Stimulated activated CD8-positive, alpha-beta memory T cell treated with anti-CD3 and anti-CD28 coated beads, Interleukin-4, amount 100 ng/mL, for 1 hour (primary cell): ENCODE results near the gene KLRK1.
"Not testable (repeated sequence)": the region's sequence is repeated elsewhere in the genome, so short reads cannot be mapped to it uniquely, and the experiment has no call there.

Experiments
- DNase-seq, 2 donors: peaks; one replicate each; pipeline ENCODE4 v3.0.0-alpha.2; 2020; ENCODE audit warnings: low read depth in 2 of 2, low spot score in 1 of 2

Gene KLRK1

DNA sequence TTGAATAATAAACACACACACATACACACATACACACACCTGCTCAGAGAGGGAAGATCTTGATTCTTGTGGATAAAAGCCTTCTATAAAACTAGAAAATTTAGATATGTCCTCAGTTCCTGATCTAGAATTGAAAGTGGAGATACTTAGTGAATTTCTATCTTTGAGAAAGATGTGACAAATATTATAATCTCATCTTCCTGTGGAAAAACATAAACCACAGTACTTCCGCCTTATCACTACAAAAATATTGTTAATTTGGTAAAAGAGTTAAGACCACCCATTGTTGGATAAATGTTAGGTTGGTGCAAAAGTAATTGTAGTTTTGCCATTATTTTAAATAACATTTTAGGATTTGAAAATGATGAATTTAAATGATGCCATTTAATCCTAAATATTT, at the start of gene KLRK1:
TSS of gene KLRK1 (minus strand) at position 138 of the 400 bp plus-strand sequence. CDS start 1,231 bp downstream, outside the sequence.
- no peak for DNase-seq

DNA sequence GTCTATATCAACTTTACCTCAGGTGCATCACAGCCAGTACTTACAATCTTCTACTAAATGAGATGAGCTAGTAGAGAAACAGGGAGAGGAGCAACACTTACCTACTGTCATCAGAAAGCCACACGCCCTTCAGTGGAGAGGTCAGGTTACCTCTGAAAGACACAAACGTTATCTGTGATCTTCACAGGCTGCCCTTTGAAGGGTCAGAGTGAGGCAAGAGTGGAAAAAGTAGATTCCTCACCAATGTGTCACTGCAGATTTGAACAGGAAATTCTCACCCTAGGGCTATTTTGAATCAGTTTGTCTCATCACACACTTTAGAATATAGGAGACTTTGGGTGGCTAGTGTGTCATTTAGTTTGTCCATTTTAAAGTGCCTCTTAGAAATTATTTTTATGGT, 47.8 kb upstream of the KLRK1 start:
- not testable (repeated sequence) for DNase-seq

DNA sequence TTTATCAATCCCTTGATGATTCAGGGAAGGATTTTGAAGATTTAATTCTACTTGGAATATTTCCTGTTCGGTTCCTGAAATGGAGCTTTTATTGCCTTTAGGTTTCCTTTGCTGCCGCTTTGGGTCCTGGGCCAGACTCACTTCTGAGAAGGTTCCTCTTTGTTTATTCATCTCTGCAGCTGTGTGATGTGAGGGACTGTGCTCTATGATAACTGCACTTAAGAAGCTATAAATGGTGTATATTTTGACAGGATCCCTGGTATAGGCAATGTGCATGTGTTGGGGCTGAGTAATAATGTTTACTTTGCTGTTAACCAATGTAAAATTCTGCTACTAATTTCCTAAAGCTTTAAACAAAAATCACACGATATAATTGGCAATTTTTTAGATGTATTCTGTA, 46.0 kb upstream of the KLRK1 start, which contains the start of gene KLRC2:
TSS of gene KLRC2 (minus strand) at position 195 of the 400 bp plus-strand sequence. CDS start at position 171, 24 bp downstream.
- DNase-seq, result not testable (repeated sequence)

DNA sequence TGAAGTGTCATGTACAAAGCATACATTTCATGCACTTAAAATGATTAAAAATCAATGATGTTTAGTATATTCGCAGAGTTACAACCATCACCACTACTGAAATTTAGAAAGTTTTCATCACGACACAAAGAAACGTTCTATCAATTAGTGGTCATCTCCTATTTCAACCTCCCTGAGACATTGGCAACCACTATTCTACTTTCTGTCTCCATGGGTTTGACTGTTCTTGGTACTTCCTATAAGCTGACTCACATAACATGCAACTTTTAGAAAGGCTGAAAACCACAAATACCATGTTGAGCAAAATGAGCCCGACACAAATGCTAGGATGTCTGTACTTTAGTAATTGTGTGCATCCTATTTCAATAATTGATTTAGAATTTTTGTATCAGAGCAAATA, 40.8 kb upstream of the KLRK1 start:
- DNase-seq, result not testable (repeated sequence)

DNA sequence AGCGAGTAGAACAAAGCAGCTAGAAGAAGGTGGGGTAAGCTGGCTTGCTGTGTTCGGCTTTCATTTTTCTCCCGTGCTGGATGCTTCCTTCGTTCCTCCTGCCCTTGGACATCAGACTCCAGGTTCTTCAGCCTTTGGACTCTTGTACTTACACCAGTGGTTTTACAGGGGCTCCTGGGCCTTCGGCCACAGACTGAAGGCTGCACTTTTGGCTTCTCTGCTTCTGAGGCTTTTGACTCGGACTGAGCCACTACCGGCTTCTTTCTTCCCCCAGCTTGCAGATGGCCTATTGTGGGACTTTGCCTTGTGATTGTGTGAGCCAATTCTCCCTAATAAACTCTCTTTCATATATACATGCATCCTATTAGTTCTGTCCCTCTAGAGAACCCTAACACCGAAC, 36.1 kb upstream of the KLRK1 start:
- not testable (repeated sequence) for DNase-seq

DNA sequence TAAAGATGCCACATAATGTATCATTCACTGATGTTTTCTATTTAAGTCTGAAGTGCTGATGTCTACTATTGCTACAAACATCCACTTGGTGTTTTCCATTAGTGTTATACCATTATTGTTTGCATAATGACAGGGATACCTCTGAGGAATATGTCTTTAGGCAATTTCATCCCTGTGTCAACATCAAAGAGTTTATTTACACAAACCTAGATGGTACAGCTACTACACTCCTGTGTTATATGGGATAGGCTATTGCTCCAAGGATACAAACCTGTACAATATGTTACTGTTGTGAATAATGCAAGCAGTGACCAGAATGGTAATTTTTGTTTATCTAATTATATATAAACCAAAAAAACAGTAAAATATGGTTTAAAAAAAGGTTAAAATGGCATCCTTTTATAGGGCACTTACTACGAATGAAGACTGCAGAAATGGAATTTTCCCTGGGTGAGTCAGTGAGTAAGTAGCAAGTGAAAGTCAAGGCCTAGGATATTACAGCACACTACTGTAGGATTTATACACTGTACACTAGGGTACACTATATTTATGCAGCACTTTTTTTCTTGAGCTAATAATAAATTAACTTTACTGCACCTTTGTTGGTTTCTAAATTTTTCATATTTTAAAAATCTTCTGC, 34.5 kb upstream of the KLRK1 start:
- DNase-seq, result not testable (repeated sequence)

DNA sequence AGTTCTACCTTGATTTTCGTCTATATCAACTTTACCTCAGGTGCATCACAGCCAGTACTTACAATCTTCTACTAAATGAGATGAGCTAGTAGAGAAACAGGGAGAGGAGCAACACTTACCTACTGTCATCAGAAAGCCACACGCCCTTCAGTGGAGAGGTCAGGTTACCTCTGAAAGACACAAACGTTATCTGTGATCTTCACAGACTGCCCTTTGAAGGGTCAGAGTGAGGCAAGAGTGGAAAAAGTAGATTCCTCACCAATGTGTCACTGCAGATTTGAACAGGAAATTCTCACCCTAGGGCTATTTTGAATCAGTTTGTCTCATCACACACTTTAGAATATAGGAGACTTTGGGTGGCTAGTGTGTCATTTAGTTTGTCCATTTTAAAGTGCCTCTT, 32.3 kb upstream of the KLRK1 start:
- not testable (repeated sequence) for DNase-seq

DNA sequence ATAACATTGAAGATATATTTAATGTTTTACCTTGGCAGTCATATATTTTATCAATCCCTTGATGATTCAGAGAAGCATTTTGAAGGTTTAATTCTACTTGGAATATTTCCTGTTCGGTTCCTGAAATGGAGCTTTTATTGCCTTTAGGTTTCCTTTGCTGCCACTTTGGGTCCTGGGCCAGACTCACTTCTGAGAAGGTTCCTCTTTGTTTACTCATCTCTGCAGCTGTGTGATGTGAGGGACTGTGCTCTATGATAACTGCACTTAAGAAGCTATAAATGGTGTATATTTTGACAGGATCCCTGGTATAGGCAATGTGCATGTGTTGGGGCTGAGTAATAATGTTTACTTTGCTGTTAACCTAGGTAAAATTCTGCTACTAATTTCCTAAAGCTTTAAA, 30.5 kb upstream of the KLRK1 start, which contains the start of gene KLRC3:
TSS of gene KLRC3 (minus strand) at position 262 of the 400 bp plus-strand sequence. CDS start at position 217, 45 bp downstream.
- DNase-seq, result not testable (repeated sequence)

DNA sequence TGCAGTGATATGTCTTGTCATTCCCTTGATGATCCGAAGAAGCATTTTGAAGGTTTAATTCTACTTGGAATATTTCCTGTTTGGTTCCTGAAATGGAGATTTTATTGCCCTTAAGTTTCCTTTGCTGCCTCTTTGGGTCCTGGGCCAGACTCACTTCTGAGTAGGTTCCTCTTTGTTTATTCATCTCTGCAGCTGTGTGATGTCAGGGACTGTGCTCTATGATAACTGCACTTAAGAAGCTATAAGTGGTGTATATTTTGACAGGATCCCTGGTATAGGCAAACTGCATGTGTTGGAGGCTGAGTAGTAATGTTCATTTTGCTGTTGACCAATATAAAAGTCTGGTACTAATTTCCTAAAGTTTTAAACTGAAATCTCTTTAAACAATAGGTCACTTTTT, 19.6 kb upstream of the KLRK1 start, which contains the start of gene KLRC4:
TSS of gene KLRC4 (minus strand) at position 366 of the 400 bp plus-strand sequence. CDS start at position 184, 182 bp downstream.
- no peak for DNase-seq

DNA sequence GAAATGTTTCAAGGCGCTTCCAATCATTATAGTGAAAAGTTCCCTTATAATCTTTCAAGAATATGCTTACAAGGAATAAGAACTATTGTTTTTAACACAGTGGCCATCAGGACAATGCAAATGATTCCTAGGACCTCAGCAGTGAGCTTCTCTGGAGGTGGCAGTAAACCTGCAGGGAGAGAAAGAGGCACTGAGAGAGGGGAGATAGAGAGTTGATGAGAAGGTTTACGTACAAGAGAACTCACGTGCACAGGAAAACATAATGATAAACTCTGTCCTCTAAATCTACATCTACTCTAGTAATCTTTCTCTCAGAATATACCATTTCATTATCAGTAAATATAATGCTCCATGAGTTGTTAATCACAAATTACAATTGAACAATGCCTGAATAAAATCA, 19.0 kb upstream of the KLRK1 start:
- no peak for DNase-seq

DNA sequence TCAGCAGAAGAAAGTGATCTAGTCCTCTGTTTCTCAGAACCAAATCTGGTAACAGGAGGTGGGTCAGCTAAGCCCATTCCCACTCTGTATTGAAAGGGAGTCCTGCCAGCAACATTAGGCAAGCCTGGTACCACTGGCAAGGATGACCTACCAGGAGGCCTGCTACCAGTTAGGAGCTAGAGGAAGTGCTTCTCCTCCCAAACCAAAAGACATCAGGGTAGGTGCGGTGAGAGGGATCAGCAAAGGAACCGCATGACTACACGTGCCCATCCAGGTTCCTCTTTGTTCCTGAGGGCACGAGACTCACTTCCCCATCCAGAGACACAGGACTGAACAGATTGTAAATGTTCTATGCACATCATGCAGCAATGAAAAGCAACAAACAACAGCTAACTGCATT, 16.9 kb upstream of the KLRK1 start:
- no peak for DNase-seq

DNA sequence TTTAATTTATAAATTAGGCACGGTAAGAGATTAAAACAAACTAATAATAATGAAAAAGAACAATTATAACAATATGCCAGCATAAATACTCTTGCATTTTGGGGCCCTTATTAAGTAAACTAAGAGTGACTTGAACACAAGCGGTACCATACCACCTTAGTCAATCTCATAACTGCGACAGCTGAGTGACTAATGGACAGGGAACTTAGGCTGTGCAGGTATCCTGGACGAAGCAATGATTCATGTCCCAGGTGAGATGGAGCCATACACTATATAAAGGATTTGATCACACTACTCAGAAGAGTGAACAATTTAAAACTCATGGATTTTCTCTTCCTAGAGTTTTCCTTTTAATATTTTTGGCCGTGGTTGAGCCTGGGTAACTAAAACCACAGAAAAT, 15.5 kb upstream of the KLRK1 start:
- no peak for DNase-seq

DNA sequence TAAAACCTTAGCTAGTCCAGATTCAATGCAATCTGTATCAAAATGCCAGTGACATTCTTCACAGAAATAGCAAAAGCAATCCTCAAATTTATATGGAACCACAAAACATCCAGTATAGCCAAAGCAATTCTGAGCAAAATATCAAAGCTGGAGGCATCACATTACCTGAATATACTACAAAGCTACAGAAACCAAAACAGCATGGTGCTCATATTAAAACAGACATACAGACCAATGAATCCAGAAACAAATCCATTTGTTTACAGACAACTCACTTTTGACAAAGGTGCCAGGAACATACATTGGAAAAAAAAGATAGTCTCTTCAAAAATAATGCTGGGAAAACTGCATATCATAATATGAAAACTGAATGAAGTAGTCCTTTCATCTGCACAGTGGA, 15.0 kb upstream of the KLRK1 start:
- no peak for DNase-seq

DNA sequence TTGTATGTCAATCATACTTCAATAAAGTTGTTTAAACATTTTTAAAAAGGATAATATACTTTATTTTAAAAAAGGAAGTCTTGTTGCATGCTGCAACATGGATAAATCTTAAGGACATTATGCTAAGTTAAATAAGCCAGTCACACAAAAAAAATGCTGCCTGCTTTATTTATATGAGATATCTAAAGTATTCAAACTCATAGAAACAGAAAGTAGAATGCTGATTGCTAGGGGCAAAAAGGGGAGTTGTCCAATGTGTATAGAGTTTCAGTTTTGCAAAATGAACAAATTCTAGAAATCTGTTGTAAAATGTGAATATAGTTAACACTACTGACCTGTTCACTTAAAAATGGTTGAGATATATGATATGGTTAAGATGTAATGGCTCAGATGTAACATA, 11.0 kb upstream of the KLRK1 start:
- no peak for DNase-seq

DNA sequence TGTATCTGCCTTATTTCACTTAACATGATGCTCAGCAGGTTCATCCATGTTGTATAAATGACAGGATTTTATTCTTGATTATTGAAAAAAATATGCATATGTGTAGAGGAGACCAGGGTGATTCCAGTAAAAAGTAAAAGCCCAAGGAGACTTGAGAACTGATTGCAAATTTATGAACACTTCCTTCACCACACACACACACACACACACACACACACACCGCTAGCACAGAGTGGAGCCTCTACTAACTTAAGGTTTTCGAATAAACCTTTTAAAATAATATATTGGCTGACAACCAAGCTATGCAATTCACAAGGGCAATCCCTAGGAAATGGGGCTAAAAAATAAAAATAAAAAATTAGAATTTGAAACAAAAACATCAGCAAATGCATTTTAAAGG, 8.3 kb upstream of the KLRK1 start:
- DNase-seq, result no peak

DNA sequence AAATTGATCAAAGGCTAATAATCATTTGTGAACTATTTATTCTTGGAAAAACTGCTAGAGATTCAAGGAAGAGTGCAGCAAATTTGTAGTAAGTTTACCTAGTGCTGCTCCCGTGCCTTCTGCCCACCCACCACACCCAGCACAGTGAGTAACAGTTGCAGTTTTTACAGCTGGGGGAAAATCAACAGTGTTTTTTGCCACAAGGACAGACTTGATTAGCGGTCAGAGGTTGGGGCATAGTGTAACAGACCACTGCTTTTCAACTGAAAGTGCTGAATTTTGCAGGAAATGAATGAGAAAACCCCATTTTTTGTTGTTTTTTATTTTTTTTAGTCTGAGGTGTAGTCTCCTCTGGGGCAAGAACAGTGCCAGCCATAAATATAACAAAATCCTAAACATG, 7.5 kb upstream of the KLRK1 start:
- DNase-seq, result no peak

DNA sequence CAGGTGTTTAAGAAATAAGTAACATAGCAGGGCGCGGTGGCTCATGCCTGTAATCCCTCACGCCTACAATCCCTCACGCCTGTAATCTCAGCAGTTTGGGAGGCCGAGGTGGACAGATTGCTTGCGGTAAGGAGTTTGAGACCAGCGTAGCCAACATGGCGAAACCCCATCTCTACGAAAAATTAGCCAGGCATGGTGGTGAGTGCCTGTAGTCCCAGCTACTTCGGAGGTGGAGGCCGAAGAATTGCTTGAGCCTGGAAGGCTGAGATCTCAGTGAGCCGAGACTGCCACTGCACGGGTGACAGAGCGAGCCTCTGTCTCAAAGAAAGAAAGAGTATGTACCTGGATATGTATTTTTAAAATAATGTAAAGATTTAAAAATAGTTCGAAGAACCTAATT, 6.3 kb upstream of the KLRK1 start:
- DNase-seq, result not testable (repeated sequence)

DNA sequence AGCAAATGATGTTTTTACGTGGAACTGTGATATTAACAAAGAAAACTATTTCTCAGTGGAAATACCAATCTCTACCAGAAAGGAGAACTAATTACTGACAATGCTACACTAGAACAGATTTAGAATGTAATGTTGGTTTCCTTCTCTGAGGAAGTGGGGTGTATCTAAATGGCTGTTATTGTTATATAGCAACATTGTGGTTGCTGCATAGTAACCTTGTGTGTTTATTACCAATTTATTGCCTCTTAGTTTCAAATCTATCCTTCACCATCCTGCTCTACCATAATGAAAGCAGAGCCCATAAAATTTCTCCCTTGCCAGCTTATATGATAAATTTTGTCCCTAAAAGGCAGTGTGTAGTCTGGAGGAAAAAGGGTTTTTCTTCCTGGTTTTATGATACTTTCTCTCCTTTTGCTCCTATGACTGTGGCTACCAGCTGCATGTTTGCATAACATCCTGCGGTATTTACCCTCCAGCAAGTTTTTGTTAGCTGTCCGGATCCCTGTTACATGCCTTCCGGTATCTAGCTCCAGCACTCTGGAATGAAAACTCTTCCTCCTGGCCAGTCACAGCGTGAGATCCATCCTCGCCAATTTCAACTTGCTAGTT, 5.7 kb upstream of the KLRK1 start:
- no peak for DNase-seq

DNA sequence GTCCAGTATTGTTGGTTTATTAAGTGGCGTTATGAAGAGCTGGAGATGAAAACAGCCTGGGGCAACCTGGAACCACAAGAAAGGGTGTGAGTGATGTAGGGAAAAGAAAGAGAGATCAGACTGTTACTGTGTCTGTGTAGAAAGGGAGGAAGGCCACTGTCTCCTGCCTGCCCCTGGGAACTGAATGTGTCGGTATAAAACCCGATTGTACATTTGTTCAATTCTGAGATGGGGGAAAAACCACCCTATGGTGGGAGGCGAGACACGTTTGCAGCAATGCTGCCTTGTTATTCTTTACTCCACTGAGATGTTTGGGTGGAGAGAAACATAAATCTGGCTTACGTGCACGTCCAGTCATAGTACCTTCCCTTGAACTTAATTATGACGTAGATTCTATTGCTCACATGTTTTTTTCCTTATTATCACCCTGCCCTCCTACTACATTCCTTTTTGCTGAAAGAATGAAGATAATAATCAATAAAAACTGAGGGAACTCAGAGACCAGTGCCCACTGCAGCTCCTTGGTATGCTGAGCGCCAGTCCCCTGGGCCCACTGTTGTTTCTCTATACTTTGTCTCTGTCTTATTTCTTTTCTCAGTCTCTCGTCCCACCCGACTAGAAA, 4.8 kb upstream of the KLRK1 start:
- DNase-seq, result not testable (repeated sequence)

DNA sequence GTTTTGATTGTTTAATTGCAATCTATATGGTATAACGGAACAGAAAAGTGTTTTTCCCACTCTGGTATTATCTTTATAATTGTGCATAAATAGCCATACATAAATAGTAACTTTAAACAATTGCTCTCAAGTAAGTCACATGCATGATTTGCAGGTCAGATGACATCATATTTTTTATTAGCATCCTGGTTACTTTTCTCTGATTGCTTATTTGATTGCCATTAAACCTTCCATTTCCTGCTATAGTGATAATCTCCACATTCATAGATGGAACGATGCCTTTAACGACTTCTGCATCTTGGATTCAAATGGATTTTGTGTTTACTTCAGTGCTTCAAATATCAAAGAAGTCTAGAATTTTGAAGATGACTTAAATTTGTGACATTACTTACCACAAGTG, 3.5 kb upstream of the KLRK1 start:
- DNase-seq, result no peak

DNA sequence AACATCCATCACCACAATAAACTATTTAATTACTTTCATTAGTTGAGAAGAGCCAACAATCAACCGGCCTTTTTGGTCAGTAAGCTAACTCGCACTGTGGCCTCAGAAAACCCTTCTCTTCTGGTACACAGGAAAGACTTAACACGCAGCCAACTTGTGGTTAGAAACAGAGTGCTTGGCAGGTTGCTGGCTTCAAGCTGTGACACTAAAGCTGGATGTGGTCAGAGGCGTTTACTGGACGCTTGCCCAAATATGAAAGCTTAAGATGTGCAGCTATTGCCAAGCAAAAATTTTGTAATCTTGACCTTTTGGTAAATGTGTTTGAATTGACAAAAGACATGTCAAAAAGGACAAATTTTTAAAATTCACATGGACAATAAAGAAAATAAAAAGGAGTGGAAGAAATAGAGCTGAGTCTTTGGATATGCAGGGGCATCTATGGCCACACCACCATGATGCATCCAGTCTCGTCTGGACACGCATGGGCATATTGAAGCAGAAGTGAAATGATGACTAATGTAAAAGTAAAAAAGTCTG, 2.6 kb upstream of the KLRK1 start:
- DNase-seq, result no peak

DNA sequence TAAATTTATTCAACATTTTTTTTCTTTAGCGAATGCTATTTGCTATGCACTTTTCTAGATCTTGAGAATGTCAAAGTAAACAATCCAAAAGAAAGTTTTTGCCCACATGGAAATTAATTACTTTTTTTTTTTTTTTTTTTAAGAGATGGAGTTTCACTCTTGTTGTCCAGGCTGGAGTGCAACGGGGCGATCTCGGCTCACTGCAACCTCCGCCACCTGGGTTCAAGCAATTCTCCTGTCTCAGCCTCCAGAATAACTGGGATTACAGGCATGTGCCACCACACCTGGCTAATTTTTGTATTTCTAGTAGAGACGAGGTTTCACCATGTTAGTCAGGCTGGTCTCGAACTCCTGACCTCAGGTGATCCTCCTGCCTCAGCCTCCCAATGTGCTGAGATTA, 1.1 kb upstream of the KLRK1 start:
- not testable (repeated sequence) for DNase-seq
